GM12878 (cell line): ENCODE data around the gene MTM1.

Source experiments
- SMC3 ChIP-seq: IDR thresholded peaks from 2 replicates; pipeline ENCODE4 v1.6.1; 2011; ENCODE audit warnings: low read length, improper control_type of control experiment, borderline replicate concordance
- TF ChIP-seq, protein P1 (sequence below), 3 experiments: IDR thresholded peaks in 2 of 3; conservative IDR thresholded peaks in 1 of 3; 2 replicates each; pipeline ENCODE4 v1.5.1; 2011; ENCODE audit warnings: low read depth in 3 of 3, low read length in 3 of 3, mild to moderate bottlenecking in 3 of 3, control low read depth in 2 of 3, moderate library complexity in 2 of 3, inconsistent platforms in 1 of 3, mixed read lengths in 1 of 3; ENCODE audit not compliant: control insufficient read depth in 2 of 3, insufficient read depth in 1 of 3; ENCODE audit errors: extremely low read depth in 1 of 3

GRCh38 chrX:150655788-150656187 lies 87.4 kb downstream of the MTM1 start:
- TF ChIP-seq, protein P1, sequence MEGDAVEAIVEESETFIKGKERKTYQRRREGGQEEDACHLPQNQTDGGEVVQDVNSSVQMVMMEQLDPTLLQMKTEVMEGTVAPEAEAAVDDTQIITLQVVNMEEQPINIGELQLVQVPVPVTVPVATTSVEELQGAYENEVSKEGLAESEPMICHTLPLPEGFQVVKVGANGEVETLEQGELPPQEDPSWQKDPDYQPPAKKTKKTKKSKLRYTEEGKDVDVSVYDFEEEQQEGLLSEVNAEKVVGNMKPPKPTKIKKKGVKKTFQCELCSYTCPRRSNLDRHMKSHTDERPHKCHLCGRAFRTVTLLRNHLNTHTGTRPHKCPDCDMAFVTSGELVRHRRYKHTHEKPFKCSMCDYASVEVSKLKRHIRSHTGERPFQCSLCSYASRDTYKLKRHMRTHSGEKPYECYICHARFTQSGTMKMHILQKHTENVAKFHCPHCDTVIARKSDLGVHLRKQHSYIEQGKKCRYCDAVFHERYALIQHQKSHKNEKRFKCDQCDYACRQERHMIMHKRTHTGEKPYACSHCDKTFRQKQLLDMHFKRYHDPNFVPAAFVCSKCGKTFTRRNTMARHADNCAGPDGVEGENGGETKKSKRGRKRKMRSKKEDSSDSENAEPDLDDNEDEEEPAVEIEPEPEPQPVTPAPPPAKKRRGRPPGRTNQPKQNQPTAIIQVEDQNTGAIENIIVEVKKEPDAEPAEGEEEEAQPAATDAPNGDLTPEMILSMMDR (IDR thresholded peaks at IDR 0.05 in 2 of 3, conservative IDR thresholded peaks at IDR 0.05 in 1 of 3; ENCODE audit: control insufficient read depth in 2 of 3, extremely low read depth in 1 of 3, insufficient read depth in 1 of 3, low read depth in 3 of 3, low read length in 3 of 3): no peak
- TF ChIP-seq SMC3: no peak
